GM23248 (cell line): ENCODE data around the gene CPNE4.

Experiments used
- EZH2 ChIP-seq: fragments of 200-600 bp; sonication (generic); IDR thresholded peaks from 2 replicates; pipeline ENCODE4 v1.6.1; 2018; ENCODE audit warnings: antibody characterized with exemption, mild to moderate bottlenecking; ENCODE audit not compliant: insufficient read depth, poor library complexity, severe bottlenecking
- EZH2phosphoT487 ChIP-seq: fragments of 200-600 bp; sonication (generic); IDR thresholded peaks from 2 replicates; pipeline ENCODE4 v1.6.1; 2018; ENCODE audit warnings: antibody characterized with exemption, moderate library complexity, mild to moderate bottlenecking, low read depth; ENCODE audit not compliant: insufficient read depth

- TF ChIP-seq EZH2, result no peak
- no peak for TF ChIP-seq EZH2phosphoT487
These were observed 32.8 kb downstream of the CPNE4 start for GRCh38 chr3:132001999-132002398.
